Kidney epithelial cell (primary cell): ENCODE results near the gene OR51F1. TPM values are rescaled to one million over a fixed set of nuclear protein-coding genes. Genes with fewer than 3 reads are reported as not detected.
"Not testable (repeated sequence)": the region's sequence is repeated elsewhere in the genome, so short reads cannot be mapped to it uniquely, and the experiment has no call there.

ENCODE experiments used
- DNase-seq: peaks from one replicate; pipeline ENCODE4 v3.0.0-alpha.2; 2010; ENCODE audit warnings: low read depth
- H3K27me3 ChIP-seq: 2 replicates; pipeline ENCODE4 v1.6.0; 2011; ENCODE audit warnings: low read length; ENCODE audit not compliant: control insufficient read depth, insufficient read depth
- H3K36me3 ChIP-seq: 2 replicates; pipeline ENCODE4 v1.5.1; 2011; ENCODE audit warnings: low read length; ENCODE audit not compliant: control insufficient read depth, insufficient read depth
- H3K4me3 ChIP-seq: 2 replicates; pipeline ENCODE4 v1.5.1; 2011; ENCODE audit warnings: low read depth, mild to moderate bottlenecking, control low read depth, low read length
- CTCF ChIP-seq: IDR thresholded peaks from 2 replicates; pipeline ENCODE4 v1.5.1; 2011; ENCODE audit warnings: mild to moderate bottlenecking, moderate library complexity, low read length, control low read depth, inconsistent platforms; ENCODE audit not compliant: insufficient read depth, poor library complexity, severe bottlenecking
- total RNA-seq: library from RNA; depleted of rRNA; stranded (reverse); fragments of >200 nt; gene quantifications from 2 replicates; pipeline ENCODE4 v1.2.3, GENCODE V29; 2015

The OR51F1 gene
- total RNA-seq, 1 donor from 2014 or later, result not detected

- TF ChIP-seq CTCF, result no peak
- no peak for DNase-seq
Measured at GRCh38 chr11:4748438-4748837, 21.3 kb downstream of the OR51F1 start.

GRCh38 chr11:4740735-4741134 is 29.0 kb downstream of the OR51F1 start:
- no peak for TF ChIP-seq CTCF
- Histone ChIP-seq H3K27me3 (no peaks in the 10 kb centered on the region), H3K4me3 (no peak overlapping the region), H3K36me3 (no peaks in the 10 kb centered on the region)
- DNase-seq, result no peak

More at GRCh38 chr11:4748438-4748837, 21.3 kb downstream of the OR51F1 start:
- no peaks in the 10 kb centered on the region for H3K36me3 ChIP-seq
- no peaks in the 10 kb centered on the region for H3K27me3 ChIP-seq
- H3K4me3 ChIP-seq, result no peak overlapping the region

- Histone ChIP-seq H3K36me3 (no peaks in the 10 kb centered on the region), H3K27me3 (no peaks in the 10 kb centered on the region), H3K4me3 (no peak overlapping the region)
- no peak for DNase-seq
- TF ChIP-seq CTCF, result no peak
Measured at GRCh38 chr11:4727171-4727570, 42.6 kb downstream of the OR51F1 start.

- not testable (repeated sequence) for H3K36me3 ChIP-seq, DNase-seq, H3K4me3 ChIP-seq, H3K27me3 ChIP-seq
Measured at GRCh38 chr11:4722616-4723534, 46.9 kb downstream of the OR51F1 start.

Other genes with a start within 250 kb of the OR51F1 start
- not detected in 2 replicates for gene OR52M1, start 224.7 kb downstream of the OR51F1 start, total RNA-seq
- not detected in 2 replicates for gene OR52I2, start 188.2 kb downstream of the OR51F1 start, total RNA-seq
- not detected in 2 replicates for gene OR52I1, start 175.9 kb downstream of the OR51F1 start, total RNA-seq
- 21.9 and 25.3 TPM in 2 replicates for gene TRIM68, start 161.7 kb downstream of the OR51F1 start, total RNA-seq
- gene OR51D1, start 132.5 kb downstream of the OR51F1 start, total RNA-seq, result not detected in 2 replicates
- not detected in 2 replicates for gene OR51E1, start 126.0 kb downstream of the OR51F1 start, total RNA-seq
- gene OR51E2, start 72.1 kb downstream of the OR51F1 start, total RNA-seq, result not detected in 2 replicates
- not detected in 2 replicates for gene MMP26, start 65.2 kb downstream of the OR51F1 start, total RNA-seq
- gene OR52R1, start 34.4 kb upstream of the OR51F1 start, total RNA-seq, result not detected in 2 replicates
- gene OR51F2, start 51.4 kb upstream of the OR51F1 start, total RNA-seq, result not detected in 2 replicates
- gene OR51S1, start 79.3 kb upstream of the OR51F1 start, total RNA-seq, result not detected in 2 replicates
- not detected in 2 replicates for gene OR51T1, start 112.0 kb upstream of the OR51F1 start, total RNA-seq
- not detected in 2 replicates for gene OR51A7, start 133.8 kb upstream of the OR51F1 start, total RNA-seq
- not detected in 2 replicates for gene OR51G2, start 149.4 kb upstream of the OR51F1 start, total RNA-seq
- not detected in 2 replicates for gene OR51G1, start 154.4 kb upstream of the OR51F1 start, total RNA-seq
- not detected in 2 replicates for gene OR51A4, start 177.7 kb upstream of the OR51F1 start, total RNA-seq
- not detected in 2 replicates for gene OR51A2, start 185.8 kb upstream of the OR51F1 start, total RNA-seq
- gene OR51L1, start 224.9 kb upstream of the OR51F1 start, total RNA-seq, result not detected in 2 replicates